Measurements from ENCODE around the gene PRDM10.

The PRDM10 gene

GRCh38 chr11:129951866-129952262, 50.8 kb downstream of the PRDM10 start:
- Histone ChIP-seq H3K4me3 (ENCODE audit: low read depth, low read length) (no peak overlapping the region), H3K9me3 (ENCODE audit: severe bottlenecking) (no peaks in the 10 kb centered on the region), H3K36me3 (no peaks in the 10 kb centered on the region; the same call in 1 of the 2 replicates), H3K27ac (no peak overlapping the region), H3K27me3 (ENCODE audit: insufficient read depth, low read depth, severe bottlenecking) (no peaks in the 10 kb centered on the region)
- no peak for TF ChIP-seq CTCF (IDR thresholded peaks at IDR 0.05; ENCODE audit: low read depth, low read length)
- no peak for DNase-seq

GRCh38 chr11:129951201-129951865, 51.3 kb downstream of the PRDM10 start:
- Histone ChIP-seq H3K36me3 (no peaks in the 10 kb centered on the region; the same call in 1 of the 2 replicates), H3K27ac (no peak overlapping the region), H3K4me3 (ENCODE audit: low read depth, low read length) (no peak overlapping the region), H3K27me3 (ENCODE audit: insufficient read depth, low read depth, severe bottlenecking) (no peaks in the 10 kb centered on the region), H3K9me3 (ENCODE audit: severe bottlenecking) (no peaks in the 10 kb centered on the region)
- no peak for TF ChIP-seq CTCF (IDR thresholded peaks at IDR 0.05; ENCODE audit: low read depth, low read length)
- DNase-seq = no peak

GRCh38 chr11:129950101-129951091, 52.2 kb downstream of the PRDM10 start:
- no peaks in the 10 kb centered on the region for H3K9me3 ChIP-seq (ENCODE audit: severe bottlenecking)
- no peaks in the 10 kb centered on the region; the same call in 1 of the 2 replicates for H3K36me3 ChIP-seq
- no peaks in the 10 kb centered on the region for H3K27me3 ChIP-seq (ENCODE audit: insufficient read depth, low read depth, severe bottlenecking)
- no peak overlapping the region for H3K27ac ChIP-seq
- H3K4me3 ChIP-seq (ENCODE audit: low read depth, low read length) = no peak overlapping the region
- TF ChIP-seq CTCF (IDR thresholded peaks at IDR 0.05; ENCODE audit: low read depth, low read length) = no peak
- no peak for DNase-seq

GRCh38 chr11:129948926-129949466, 53.6 kb downstream of the PRDM10 start:
- Histone ChIP-seq H3K36me3 (no peaks in the 10 kb centered on the region), H3K4me3 (ENCODE audit: low read depth, low read length) (no peak overlapping the region), H3K27ac (no peak overlapping the region), H3K9me3 (ENCODE audit: severe bottlenecking) (no peaks in the 10 kb centered on the region), H3K27me3 (ENCODE audit: insufficient read depth, low read depth, severe bottlenecking) (no peaks in the 10 kb centered on the region)
- DNase-seq = no peak
- no peak for TF ChIP-seq CTCF (IDR thresholded peaks at IDR 0.05; ENCODE audit: low read depth, low read length)

GRCh38 chr11:129947474-129947873, 55.2 kb downstream of the PRDM10 start:
- Histone ChIP-seq H3K9me3 (ENCODE audit: severe bottlenecking) (no peaks in the 10 kb centered on the region), H3K27me3 (ENCODE audit: insufficient read depth, low read depth, severe bottlenecking) (no peaks in the 10 kb centered on the region), H3K4me3 (ENCODE audit: low read depth, low read length) (no peak overlapping the region), H3K36me3 (no peaks in the 10 kb centered on the region), H3K27ac (no peak overlapping the region)
- DNase-seq = peak; percentile 14
- TF ChIP-seq CTCF (IDR thresholded peaks at IDR 0.05; ENCODE audit: low read depth, low read length) = peak; percentile 17; the same call in 1 of the 2 replicates
